22Rv1 (cell line): ENCODE measurements around the gene PURB.
A peak's percentile ranks its signal among the peaks of the same experiment; 100 is the strongest.

Experiments used
- ZFX ChIP-seq: fragments of 450-650 bp; IDR thresholded peaks from 2 replicates; pipeline ENCODE4 v1.6.1; 2017; ENCODE audit warnings: antibody characterized with exemption, borderline replicate concordance
- TF ChIP-seq, protein P1 (sequence below): fragments of 450-650 bp; IDR thresholded peaks from 2 replicates; pipeline ENCODE4 v1.5.1; 2017; ENCODE audit warnings: mild to moderate bottlenecking

DNA sequence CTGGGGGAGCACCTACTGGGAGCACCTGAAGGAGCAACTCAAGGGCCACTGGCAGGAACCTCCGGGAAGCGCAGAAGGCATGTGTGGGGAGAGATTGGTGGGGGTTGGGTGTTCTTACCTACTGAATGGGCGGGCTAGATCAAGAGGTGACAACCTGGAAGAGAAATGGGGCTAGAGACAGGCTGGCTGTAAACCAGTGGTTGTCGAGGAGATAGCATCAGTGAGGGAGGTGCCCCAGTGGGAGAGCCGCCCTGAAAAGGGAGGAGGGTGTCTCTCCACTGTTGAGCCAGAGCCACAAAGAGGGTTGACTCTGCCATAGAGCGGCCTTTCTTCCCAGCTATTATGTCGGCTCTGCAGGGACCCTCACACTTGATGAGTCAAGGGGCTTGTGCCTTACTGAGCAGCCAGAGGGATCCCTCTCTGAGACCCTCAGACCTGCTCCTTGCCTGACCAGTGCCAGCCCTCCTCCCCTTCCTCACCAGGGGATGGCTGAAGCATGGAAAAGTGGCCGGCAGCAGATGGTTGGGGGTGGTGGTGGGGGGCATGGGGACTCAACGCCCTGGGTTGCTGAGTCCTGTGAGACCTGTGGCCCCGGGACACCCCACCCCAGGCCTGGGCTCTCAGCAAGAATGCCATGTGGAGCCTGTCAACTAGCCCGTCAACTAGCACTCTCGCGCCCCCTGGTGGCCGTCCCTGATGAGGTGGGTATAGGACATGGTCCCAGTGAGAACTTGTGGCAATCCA lies 36.4 kb upstream of the PURB start:
- TF ChIP-seq, protein P1, sequence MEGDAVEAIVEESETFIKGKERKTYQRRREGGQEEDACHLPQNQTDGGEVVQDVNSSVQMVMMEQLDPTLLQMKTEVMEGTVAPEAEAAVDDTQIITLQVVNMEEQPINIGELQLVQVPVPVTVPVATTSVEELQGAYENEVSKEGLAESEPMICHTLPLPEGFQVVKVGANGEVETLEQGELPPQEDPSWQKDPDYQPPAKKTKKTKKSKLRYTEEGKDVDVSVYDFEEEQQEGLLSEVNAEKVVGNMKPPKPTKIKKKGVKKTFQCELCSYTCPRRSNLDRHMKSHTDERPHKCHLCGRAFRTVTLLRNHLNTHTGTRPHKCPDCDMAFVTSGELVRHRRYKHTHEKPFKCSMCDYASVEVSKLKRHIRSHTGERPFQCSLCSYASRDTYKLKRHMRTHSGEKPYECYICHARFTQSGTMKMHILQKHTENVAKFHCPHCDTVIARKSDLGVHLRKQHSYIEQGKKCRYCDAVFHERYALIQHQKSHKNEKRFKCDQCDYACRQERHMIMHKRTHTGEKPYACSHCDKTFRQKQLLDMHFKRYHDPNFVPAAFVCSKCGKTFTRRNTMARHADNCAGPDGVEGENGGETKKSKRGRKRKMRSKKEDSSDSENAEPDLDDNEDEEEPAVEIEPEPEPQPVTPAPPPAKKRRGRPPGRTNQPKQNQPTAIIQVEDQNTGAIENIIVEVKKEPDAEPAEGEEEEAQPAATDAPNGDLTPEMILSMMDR: peak; percentile 97
- TF ChIP-seq ZFX: no peak
